Large intestine (tissue), 3 donors: ENCODE results near the gene LANCL3. TPM values are rescaled to one million over a fixed set of nuclear protein-coding genes. Genes with fewer than 3 reads are reported as not detected.

Experiments
- DNase-seq, 2 donors: peaks; one replicate each; pipeline versions ENCODE4 v3.0.0 to v3.0.0-alpha.2; 2013
- H3K27ac ChIP-seq: one replicate; pipeline ENCODE4 v1.5.1; 2013; ENCODE audit warnings: low read length
- H3K27me3 ChIP-seq: 2 replicates; pipeline ENCODE4 v1.6.1; 2013; ENCODE audit warnings: low read length; ENCODE audit not compliant: control insufficient read depth, insufficient read depth
- H3K36me3 ChIP-seq: 2 replicates; pipeline ENCODE4 v1.6.1; 2013; ENCODE audit warnings: low read length; ENCODE audit not compliant: control insufficient read depth, insufficient read depth
- H3K4me1 ChIP-seq: one replicate; pipeline ENCODE4 v1.6.1; 2013; ENCODE audit warnings: low read length; ENCODE audit not compliant: control insufficient read depth, insufficient read depth
- H3K4me3 ChIP-seq: one replicate; pipeline ENCODE4 v1.5.1; 2013; ENCODE audit warnings: low read length
- H3K9me3 ChIP-seq: one replicate; pipeline ENCODE4 v1.6.1; 2013; ENCODE audit warnings: mild to moderate bottlenecking, low read depth, low read length, moderate library complexity; ENCODE audit not compliant: control insufficient read depth
- WGBS: methylation state at CpG from one replicate; pipeline ENCODE4 v1.1.5; 2013; ENCODE audit warnings: low lambda C conversion rate; ENCODE audit not compliant: insufficient coverage; 5-methylcytosine and 5-hydroxymethylcytosine counted together
- polyA plus RNA-seq: library from polyadenylated mRNA; unstranded; fragments of 120-200 nt; gene quantifications from one replicate; pipeline ENCODE4 v1.2.1, GENCODE V29; 2013

The LANCL3 gene
- polyA plus RNA-seq, 1 donor = 0.33 TPM

GRCh38 chrX:37652589-37653231 lies 81.2 kb downstream of the LANCL3 start:
- no peaks in the 10 kb centered on the region for H3K36me3 ChIP-seq
- 90% methylated on average over 2 of the region's 8 CpGs for WGBS
- no peaks in the 10 kb centered on the region for H3K27me3 ChIP-seq
- H3K4me3 ChIP-seq = no peak overlapping the region
- no peak overlapping the region for H3K27ac ChIP-seq
- DNase-seq = no peak
- H3K9me3 ChIP-seq = no peaks in the 10 kb centered on the region
- H3K4me1 ChIP-seq = no peaks in the 10 kb centered on the region

- no peak for DNase-seq
- Histone ChIP-seq H3K36me3 (no peaks in the 10 kb centered on the region), H3K4me3 (no peak overlapping the region), H3K9me3 (no peaks in the 10 kb centered on the region), H3K27ac (no peak overlapping the region), H3K4me1 (no peaks in the 10 kb centered on the region), H3K27me3 (no peaks in the 10 kb centered on the region)
- no CpG with 5 or more reads among the region's 1 CpG for whole genome bisulfite sequencing
Measured at GRCh38 chrX:37653397-37654085, 82.1 kb downstream of the LANCL3 start.

- no peak for DNase-seq
- no peaks in the 10 kb centered on the region for H3K27me3 ChIP-seq
- no peaks in the 10 kb centered on the region for H3K4me1 ChIP-seq
- no peak overlapping the region for H3K4me3 ChIP-seq
- no CpG with 5 or more reads among the region's 4 CpGs for WGBS
- H3K9me3 ChIP-seq = no peaks in the 10 kb centered on the region
- H3K36me3 ChIP-seq = no peaks in the 10 kb centered on the region
- H3K27ac ChIP-seq = no peak overlapping the region
Measured at GRCh38 chrX:37658343-37659030, 87.0 kb downstream of the LANCL3 start.

GRCh38 chrX:37659047-37659446 lies 87.6 kb downstream of the LANCL3 start:
- H3K4me1 ChIP-seq = no peaks in the 10 kb centered on the region
- no peak for DNase-seq
- no peaks in the 10 kb centered on the region for H3K9me3 ChIP-seq
- no peaks in the 10 kb centered on the region for H3K36me3 ChIP-seq
- no peaks in the 10 kb centered on the region for H3K27me3 ChIP-seq
- no CpG with 5 or more reads among the region's 1 CpG for WGBS
- H3K4me3 ChIP-seq = no peak overlapping the region
- H3K27ac ChIP-seq = no peak overlapping the region

- H3K36me3 ChIP-seq = no peaks in the 10 kb centered on the region
- no peak for DNase-seq
Measured at GRCh38 chrX:37662181-37662580, 90.7 kb downstream of the LANCL3 start.

GRCh38 chrX:37666516-37666915 lies 95.1 kb downstream of the LANCL3 start:
- Histone ChIP-seq H3K27me3 (no peaks in the 10 kb centered on the region), H3K36me3 (no peaks in the 10 kb centered on the region), H3K27ac (no peak overlapping the region), H3K4me1 (no peaks in the 10 kb centered on the region), H3K9me3 (no peaks in the 10 kb centered on the region), H3K4me3 (no peak overlapping the region)
- peak in 1 of 2 donors; percentile 6 for DNase-seq

More at GRCh38 chrX:37662181-37662580, 90.7 kb downstream of the LANCL3 start:
- H3K9me3 ChIP-seq = no peaks in the 10 kb centered on the region
- no peaks in the 10 kb centered on the region for H3K4me1 ChIP-seq
- no peaks in the 10 kb centered on the region for H3K27me3 ChIP-seq
- no CpG with 5 or more reads among the region's 4 CpGs for WGBS
- H3K4me3 ChIP-seq = no peak overlapping the region
- H3K27ac ChIP-seq = no peak overlapping the region

- H3K9me3 ChIP-seq = no peaks in the 10 kb centered on the region
- H3K4me1 ChIP-seq = no peaks in the 10 kb centered on the region
- DNase-seq = peak in 1 of 2 donors; percentile 48
- no peaks in the 10 kb centered on the region for H3K36me3 ChIP-seq
- no CpG with 5 or more reads among the region's 6 CpGs for WGBS
- no peak overlapping the region for H3K27ac ChIP-seq
- H3K27me3 ChIP-seq = no peaks in the 10 kb centered on the region
- H3K4me3 ChIP-seq = no peak overlapping the region
Measured at GRCh38 chrX:37667141-37667540, 95.7 kb downstream of the LANCL3 start.

GRCh38 chrX:37672563-37672962 lies 101.1 kb downstream of the LANCL3 start:
- no peaks in the 10 kb centered on the region for H3K27me3 ChIP-seq
- WGBS = no CpG with 5 or more reads among the region's 4 CpGs
- DNase-seq = no peak
- peaks cover 2% of the 10 kb centered on the region for H3K4me1 ChIP-seq
- H3K9me3 ChIP-seq = no peaks in the 10 kb centered on the region
- H3K4me3 ChIP-seq = no peak overlapping the region
- H3K27ac ChIP-seq = no peak overlapping the region
- no peaks in the 10 kb centered on the region for H3K36me3 ChIP-seq

GRCh38 chrX:37676811-37677210 lies 105.3 kb downstream of the LANCL3 start:
- Histone ChIP-seq H3K27me3 (no peaks in the 10 kb centered on the region), H3K4me3 (no peak overlapping the region), H3K36me3 (no peaks in the 10 kb centered on the region), H3K4me1 (peaks cover 19% of the 10 kb centered on the region), H3K9me3 (no peaks in the 10 kb centered on the region), H3K27ac (no peak overlapping the region)
- no peak for DNase-seq

GRCh38 chrX:37677243-37677642 lies 105.8 kb downstream of the LANCL3 start:
- H3K36me3 ChIP-seq = no peaks in the 10 kb centered on the region
- no peaks in the 10 kb centered on the region for H3K9me3 ChIP-seq
- H3K4me3 ChIP-seq = no peak overlapping the region
- H3K27ac ChIP-seq = no peak overlapping the region
- H3K4me1 ChIP-seq = peaks cover 19% of the 10 kb centered on the region
- DNase-seq = peak in 1 of 2 donors; percentile 3
- no CpG with 5 or more reads among the region's 1 CpG for WGBS
- no peaks in the 10 kb centered on the region for H3K27me3 ChIP-seq
